ENCODE measurements around the gene KLHL25. TPM values are rescaled to one million over a fixed set of nuclear protein-coding genes. Genes with fewer than 3 reads are reported as not detected.

Gene KLHL25
- polyA plus RNA-seq, 1 donor from 2014 or later: 38.9 TPM

DNA sequence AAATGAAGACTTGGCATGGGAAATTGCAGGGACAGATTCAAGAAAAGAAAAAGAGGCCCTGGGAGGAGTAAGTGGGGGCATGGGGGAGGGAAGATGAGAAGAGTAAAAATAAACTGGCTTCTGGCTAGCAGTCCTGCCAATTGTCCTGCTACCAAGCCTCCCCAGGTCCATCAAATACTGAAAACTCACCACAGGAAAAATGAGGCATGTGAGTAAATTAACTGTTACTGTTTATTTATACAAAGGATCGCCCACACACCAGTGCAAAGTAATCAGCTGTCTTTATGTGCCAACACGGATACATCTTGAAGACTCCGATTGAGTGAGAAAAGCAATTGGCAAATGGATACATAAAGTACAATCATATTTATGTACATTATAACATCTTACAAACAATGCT is 10.7 kb upstream of the KLHL25 start:
- Histone ChIP-seq H2AFZ (ENCODE audit: low read depth, low read length) (no peak overlapping the region), H4K20me1 (ENCODE audit: insufficient read depth) (no peaks in the 10 kb centered on the region), H3K9me3 (ENCODE audit: low read length) (no peaks in the 10 kb centered on the region), H3K4me3 (ENCODE audit: low read length) (no peak overlapping the region), H3K36me3 (ENCODE audit: insufficient read depth, low read length) (no peaks in the 10 kb centered on the region), H3K27ac (ENCODE audit: low read length) (no peak overlapping the region), H3K9me2 (ENCODE audit: insufficient read depth, low read length) (no peaks in the 10 kb centered on the region), H3K27me3 (ENCODE audit: insufficient read depth, low read depth, low read length) (no peaks in the 10 kb centered on the region), H3F3A (ENCODE audit: insufficient read depth, low read length, poor library complexity, severe bottlenecking) (no peaks in the 10 kb centered on the region), H3K9ac (ENCODE audit: low read length) (no peak overlapping the region), H3K79me2 (replicated peaks; ENCODE audit: insufficient read depth, low read length) (no peaks in the 10 kb centered on the region), H3K4me2 (ENCODE audit: low read length) (no peak overlapping the region)
- TF ChIP-seq MXI1 (conservative IDR thresholded peaks at IDR 0.05; ENCODE audit: poor library complexity, severe bottlenecking): no peak
- TF ChIP-seq POLR2AphosphoS5 (IDR thresholded peaks at IDR 0.05): no peak
- TF ChIP-seq EZH2 (IDR thresholded peaks at IDR 0.05; ENCODE audit: borderline replicate concordance, insufficient read depth, low read length, poor library complexity, severe bottlenecking): no peak
- TF ChIP-seq TAF1 (IDR thresholded peaks at IDR 0.05; ENCODE audit: low read depth): no peak
- no peak for TF ChIP-seq REST (IDR thresholded peaks at IDR 0.05; ENCODE audit: borderline replicate concordance)
- no peak for TF ChIP-seq RAD21 (conservative IDR thresholded peaks at IDR 0.05)
- TF ChIP-seq, protein P1, sequence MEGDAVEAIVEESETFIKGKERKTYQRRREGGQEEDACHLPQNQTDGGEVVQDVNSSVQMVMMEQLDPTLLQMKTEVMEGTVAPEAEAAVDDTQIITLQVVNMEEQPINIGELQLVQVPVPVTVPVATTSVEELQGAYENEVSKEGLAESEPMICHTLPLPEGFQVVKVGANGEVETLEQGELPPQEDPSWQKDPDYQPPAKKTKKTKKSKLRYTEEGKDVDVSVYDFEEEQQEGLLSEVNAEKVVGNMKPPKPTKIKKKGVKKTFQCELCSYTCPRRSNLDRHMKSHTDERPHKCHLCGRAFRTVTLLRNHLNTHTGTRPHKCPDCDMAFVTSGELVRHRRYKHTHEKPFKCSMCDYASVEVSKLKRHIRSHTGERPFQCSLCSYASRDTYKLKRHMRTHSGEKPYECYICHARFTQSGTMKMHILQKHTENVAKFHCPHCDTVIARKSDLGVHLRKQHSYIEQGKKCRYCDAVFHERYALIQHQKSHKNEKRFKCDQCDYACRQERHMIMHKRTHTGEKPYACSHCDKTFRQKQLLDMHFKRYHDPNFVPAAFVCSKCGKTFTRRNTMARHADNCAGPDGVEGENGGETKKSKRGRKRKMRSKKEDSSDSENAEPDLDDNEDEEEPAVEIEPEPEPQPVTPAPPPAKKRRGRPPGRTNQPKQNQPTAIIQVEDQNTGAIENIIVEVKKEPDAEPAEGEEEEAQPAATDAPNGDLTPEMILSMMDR (IDR thresholded peaks at IDR 0.05; ENCODE audit: poor library complexity, severe bottlenecking): no peak
- no peak for TF ChIP-seq SMC3 (conservative IDR thresholded peaks at IDR 0.05; ENCODE audit: poor library complexity)
- no peak for TF ChIP-seq EP300 (conservative IDR thresholded peaks at IDR 0.05; ENCODE audit: poor library complexity, severe bottlenecking)

DNA sequence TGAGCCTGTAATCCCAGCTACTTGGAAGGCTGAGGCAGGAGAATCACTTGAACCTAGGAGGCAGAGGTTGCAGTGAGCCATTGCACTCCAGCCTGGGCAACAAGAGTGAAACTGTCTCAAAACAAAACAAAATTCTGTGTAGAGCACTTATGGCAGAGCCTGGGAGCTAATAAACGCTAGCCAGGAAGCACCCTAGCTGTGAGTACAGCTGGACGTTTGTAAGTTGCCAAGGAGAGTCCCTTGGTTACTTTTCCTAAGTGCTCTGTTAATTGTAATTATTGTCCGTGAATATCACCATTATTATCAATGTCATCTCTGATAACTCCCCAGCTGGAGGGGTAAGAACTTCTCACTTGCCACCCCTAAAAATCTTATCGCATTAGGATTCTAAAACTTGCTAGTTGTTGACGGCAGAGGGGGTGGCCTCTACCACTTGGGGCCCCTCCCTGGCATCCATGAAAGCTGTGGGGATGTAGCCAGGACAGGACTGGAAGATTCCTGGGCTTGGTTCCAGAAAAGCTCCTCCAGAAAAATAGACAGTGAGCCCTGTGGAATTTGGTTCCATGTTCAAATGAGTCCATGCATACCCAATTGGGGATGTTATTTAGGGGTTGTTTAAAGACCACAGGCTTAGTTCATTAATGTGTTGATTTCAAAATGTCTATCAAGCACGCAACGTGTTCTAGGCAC is 9.9 kb upstream of the KLHL25 start:
- H3K36me3 ChIP-seq (ENCODE audit: insufficient read depth, low read length): no peaks in the 10 kb centered on the region

More for the DNA sequence above, 9.9 kb upstream of the KLHL25 start:
- no peak overlapping the region for H3K4me2 ChIP-seq (ENCODE audit: low read length)
- H3K9me3 ChIP-seq (ENCODE audit: low read length): no peaks in the 10 kb centered on the region
- H4K20me1 ChIP-seq (ENCODE audit: insufficient read depth): no peaks in the 10 kb centered on the region
- H3K9me2 ChIP-seq (ENCODE audit: insufficient read depth, low read length): no peaks in the 10 kb centered on the region
- no peaks in the 10 kb centered on the region for H3K79me2 ChIP-seq (replicated peaks; ENCODE audit: insufficient read depth, low read length)
- no peak overlapping the region for H3K4me3 ChIP-seq (ENCODE audit: low read length)
- H3K27ac ChIP-seq (ENCODE audit: low read length): no peak overlapping the region
- H3F3A ChIP-seq (ENCODE audit: insufficient read depth, low read length, poor library complexity, severe bottlenecking): no peaks in the 10 kb centered on the region
- H3K27me3 ChIP-seq (ENCODE audit: insufficient read depth, low read depth, low read length): no peaks in the 10 kb centered on the region
- no peak overlapping the region for H3K9ac ChIP-seq (ENCODE audit: low read length)
- no peak for TF ChIP-seq MXI1 (conservative IDR thresholded peaks at IDR 0.05; ENCODE audit: poor library complexity, severe bottlenecking)
- TF ChIP-seq, protein P1 (IDR thresholded peaks at IDR 0.05; ENCODE audit: poor library complexity, severe bottlenecking): no peak
- TF ChIP-seq TAF1 (IDR thresholded peaks at IDR 0.05; ENCODE audit: low read depth): no peak
- TF ChIP-seq EZH2 (IDR thresholded peaks at IDR 0.05; ENCODE audit: borderline replicate concordance, insufficient read depth, low read length, poor library complexity, severe bottlenecking): no peak
- TF ChIP-seq EP300 (conservative IDR thresholded peaks at IDR 0.05; ENCODE audit: poor library complexity, severe bottlenecking): no peak
- no peak for TF ChIP-seq REST (IDR thresholded peaks at IDR 0.05; ENCODE audit: borderline replicate concordance)
- TF ChIP-seq SMC3 (conservative IDR thresholded peaks at IDR 0.05; ENCODE audit: poor library complexity): no peak
- no peak for TF ChIP-seq RAD21 (conservative IDR thresholded peaks at IDR 0.05)
- no peak overlapping the region for H2AFZ ChIP-seq (ENCODE audit: low read depth, low read length)

Measured in neural cell (in vitro differentiated cells).